HG03378 (cell line): ENCODE measurements around the gene ADAMTS18.

Source experiments
- ATAC-seq: cut with Tn5 transposase; IDR thresholded peaks from one replicate; pipeline ENCODE4 v1.9.1; 2021; ENCODE audit warnings: mild to moderate bottlenecking, moderate library complexity; ENCODE audit not compliant: unreplicated experiment

ADAMTS18 gene

GRCh38 chr16:77331802-77332586 is 102.8 kb downstream of the ADAMTS18 start:
- ATAC-seq = no peak

GRCh38 chr16:77331043-77331442 is 103.8 kb downstream of the ADAMTS18 start:
- ATAC-seq = no peak

- ATAC-seq = no peak
Measured at GRCh38 chr16:77330332-77331042, 104.3 kb downstream of the ADAMTS18 start.

GRCh38 chr16:77328768-77329167 is 106.1 kb downstream of the ADAMTS18 start:
- no peak for ATAC-seq

- no peak for ATAC-seq
Measured at GRCh38 chr16:77328274-77328673, 106.6 kb downstream of the ADAMTS18 start.

- ATAC-seq = peak; percentile 58
Measured at GRCh38 chr16:77327717-77328116, 107.1 kb downstream of the ADAMTS18 start.

- no peak for ATAC-seq
Measured at GRCh38 chr16:77324729-77325128, 110.1 kb downstream of the ADAMTS18 start.

- no peak for ATAC-seq
Measured at GRCh38 chr16:77323695-77324094, 111.1 kb downstream of the ADAMTS18 start.

GRCh38 chr16:77322757-77323156 is 112.1 kb downstream of the ADAMTS18 start:
- ATAC-seq = no peak

GRCh38 chr16:77317059-77317458 is 117.8 kb downstream of the ADAMTS18 start:
- no peak for ATAC-seq

GRCh38 chr16:77310877-77311276 is 124.0 kb downstream of the ADAMTS18 start:
- no peak for ATAC-seq

- ATAC-seq = no peak
Measured at GRCh38 chr16:77308163-77308561, 126.7 kb downstream of the ADAMTS18 start.

- no peak for ATAC-seq
Measured at GRCh38 chr16:77307426-77308162, 127.2 kb downstream of the ADAMTS18 start.

GRCh38 chr16:77306075-77306474 is 128.8 kb downstream of the ADAMTS18 start:
- no peak for ATAC-seq

GRCh38 chr16:77304877-77305276 is 130.0 kb downstream of the ADAMTS18 start:
- ATAC-seq = no peak

GRCh38 chr16:77304134-77304533 is 130.7 kb downstream of the ADAMTS18 start:
- no peak for ATAC-seq

- ATAC-seq = no peak
Measured at GRCh38 chr16:77302674-77303073, 132.2 kb downstream of the ADAMTS18 start.

GRCh38 chr16:77302249-77302648 is 132.6 kb downstream of the ADAMTS18 start:
- no peak for ATAC-seq

- ATAC-seq = no peak
Measured at GRCh38 chr16:77300256-77300655, 134.6 kb downstream of the ADAMTS18 start.

- ATAC-seq = peak; percentile 86
Measured at GRCh38 chr16:77299395-77299794, 135.4 kb downstream of the ADAMTS18 start.
